SK-N-SH treated with all-trans-retinoic acid at 6 μM for 48 hours (cell line): ENCODE results near the gene PMEL.

ENCODE experiments used
- ARNTL ChIP-seq: fragments of 450-650 bp; formaldehyde crosslinking; IDR thresholded peaks from 2 replicates; pipeline ENCODE4 v1.5.0; 2020; ENCODE audit warnings: low read depth, mild to moderate bottlenecking, moderate library complexity, borderline replicate concordance
- CSDC2 ChIP-seq: fragments of 250-450 bp; sonication (Bioruptor Pico); IDR thresholded peaks from 2 replicates; pipeline ENCODE4 v1.5.0; 2020; ENCODE audit warnings: mild to moderate bottlenecking, moderate library complexity
- GLIS3 ChIP-seq: fragments of 250-450 bp; sonication (Bioruptor Pico); IDR thresholded peaks from 2 replicates; pipeline ENCODE4 v1.5.0; 2020; ENCODE audit warnings: mild to moderate bottlenecking, moderate library complexity
- ISL1 ChIP-seq: fragments of 250-450 bp; sonication (Bioruptor Pico); IDR thresholded peaks from 2 replicates; pipeline ENCODE4 v2.1.2; 2022; ENCODE audit warnings: mild to moderate bottlenecking, moderate library complexity
- PPARA ChIP-seq: fragments of 250-450 bp; sonication (Bioruptor Pico); IDR thresholded peaks from 2 replicates; pipeline ENCODE4 v1.5.0; 2020; ENCODE audit warnings: mild to moderate bottlenecking, borderline replicate concordance
- RARB ChIP-seq: fragments of 250-450 bp; sonication (Bioruptor Pico); IDR thresholded peaks from 2 replicates; pipeline ENCODE4 v1.8.0; 2021; ENCODE audit warnings: mild to moderate bottlenecking, moderate library complexity
- TOX ChIP-seq: fragments of 250-450 bp; sonication (Bioruptor Pico); IDR thresholded peaks from 2 replicates; pipeline ENCODE4 v1.8.0; 2021; ENCODE audit warnings: mild to moderate bottlenecking, moderate library complexity, borderline replicate concordance
- TSHZ2 ChIP-seq: fragments of 250-450 bp; sonication (Bioruptor Pico); IDR thresholded peaks from 2 replicates; pipeline ENCODE4 v1.5.0; 2020; ENCODE audit warnings: mild to moderate bottlenecking, moderate library complexity
- ZC3H10 ChIP-seq: fragments of 250-450 bp; sonication (Bioruptor Pico); IDR thresholded peaks from 2 replicates; pipeline ENCODE4 v1.5.1; 2021; ENCODE audit warnings: mild to moderate bottlenecking, moderate library complexity
- ZFP30 ChIP-seq: fragments of 450-650 bp; formaldehyde crosslinking; IDR thresholded peaks from 2 replicates; pipeline ENCODE4 v1.5.0; 2022; ENCODE audit warnings: mild to moderate bottlenecking, moderate library complexity
- ZNF70 ChIP-seq: fragments of 450-650 bp; formaldehyde crosslinking; IDR thresholded peaks from 2 replicates; pipeline ENCODE4 v1.5.0; 2020; ENCODE audit warnings: mild to moderate bottlenecking, moderate library complexity
- TF ChIP-seq, protein P1 (sequence below): fragments of 250-450 bp; sonication (Bioruptor Pico); IDR thresholded peaks from 2 replicates; pipeline ENCODE4 v1.8.0; 2020; ENCODE audit warnings: mild to moderate bottlenecking, moderate library complexity, borderline replicate concordance

GRCh38 chr12:55955344-55955743 lies 10.5 kb downstream of the PMEL start:
- TF ChIP-seq RARB (CRISPR knock-in tag) (no peak), ARNTL (CRISPR knock-in tag) (no peak), GLIS3 (no peak), ZNF70 (CRISPR knock-in tag) (no peak), ZFP30 (CRISPR knock-in tag) (no peak), TOX (CRISPR knock-in tag) (no peak), TSHZ2 (no peak), ISL1 (no peak), PPARA (no peak), ZC3H10 (CRISPR knock-in tag) (no peak), CSDC2 (CRISPR knock-in tag) (no peak)
- TF ChIP-seq, protein P1, sequence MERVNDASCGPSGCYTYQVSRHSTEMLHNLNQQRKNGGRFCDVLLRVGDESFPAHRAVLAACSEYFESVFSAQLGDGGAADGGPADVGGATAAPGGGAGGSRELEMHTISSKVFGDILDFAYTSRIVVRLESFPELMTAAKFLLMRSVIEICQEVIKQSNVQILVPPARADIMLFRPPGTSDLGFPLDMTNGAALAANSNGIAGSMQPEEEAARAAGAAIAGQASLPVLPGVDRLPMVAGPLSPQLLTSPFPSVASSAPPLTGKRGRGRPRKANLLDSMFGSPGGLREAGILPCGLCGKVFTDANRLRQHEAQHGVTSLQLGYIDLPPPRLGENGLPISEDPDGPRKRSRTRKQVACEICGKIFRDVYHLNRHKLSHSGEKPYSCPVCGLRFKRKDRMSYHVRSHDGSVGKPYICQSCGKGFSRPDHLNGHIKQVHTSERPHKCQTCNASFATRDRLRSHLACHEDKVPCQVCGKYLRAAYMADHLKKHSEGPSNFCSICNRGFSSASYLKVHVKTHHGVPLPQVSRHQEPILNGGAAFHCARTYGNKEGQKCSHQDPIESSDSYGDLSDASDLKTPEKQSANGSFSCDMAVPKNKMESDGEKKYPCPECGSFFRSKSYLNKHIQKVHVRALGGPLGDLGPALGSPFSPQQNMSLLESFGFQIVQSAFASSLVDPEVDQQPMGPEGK (CRISPR knock-in tag): no peak
